Activated T-cell treated with anti-CD3 and anti-CD28 coated beads, Interleukin-2, amount 50 U/mL, for 4 hours (primary cell): Measurements from ENCODE around the gene RHOB. TPM values are rescaled to one million over a fixed set of nuclear protein-coding genes. Genes with fewer than 3 reads are reported as not detected.

Source experiments
- ATAC-seq, 2 donors: fragments of 200-7000 bp; cut with Tn5 transposase; one replicate each; pipeline ENCODE4 v1.10.0; 2021
- DNase-seq: peaks from one replicate; pipeline ENCODE4 v3.0.0-alpha.2; 2020
- H3K27me3 Mint-ChIP-seq: one replicate; pipeline ENCODE4 v1.8.0; 2021; ENCODE audit warnings: low read depth, mixed read lengths
- H3K36me3 Mint-ChIP-seq: one replicate; pipeline ENCODE4 v1.8.0; 2022; ENCODE audit warnings: mixed read lengths; ENCODE audit not compliant: insufficient read depth
- H3K4me1 Mint-ChIP-seq: one replicate; pipeline ENCODE4 v1.8.0; 2021; ENCODE audit warnings: low read depth, mixed read lengths
- H3K4me3 Mint-ChIP-seq: one replicate; pipeline ENCODE4 v1.8.0; 2021; ENCODE audit warnings: mild to moderate bottlenecking, moderate library complexity, mixed read lengths
- H3K9me3 Mint-ChIP-seq: one replicate; pipeline ENCODE4 v1.8.0; 2021; ENCODE audit warnings: mixed read lengths
- total RNA-seq, 3 donors: library from RNA; stranded (reverse); gene quantifications; one replicate each; pipeline ENCODE4 v1.2.1, GENCODE V29; 2021

RHOB gene
- total RNA-seq, 3 donors from 2014 or later: 14.2 to 14.6 (median 14.2) TPM

DNA sequence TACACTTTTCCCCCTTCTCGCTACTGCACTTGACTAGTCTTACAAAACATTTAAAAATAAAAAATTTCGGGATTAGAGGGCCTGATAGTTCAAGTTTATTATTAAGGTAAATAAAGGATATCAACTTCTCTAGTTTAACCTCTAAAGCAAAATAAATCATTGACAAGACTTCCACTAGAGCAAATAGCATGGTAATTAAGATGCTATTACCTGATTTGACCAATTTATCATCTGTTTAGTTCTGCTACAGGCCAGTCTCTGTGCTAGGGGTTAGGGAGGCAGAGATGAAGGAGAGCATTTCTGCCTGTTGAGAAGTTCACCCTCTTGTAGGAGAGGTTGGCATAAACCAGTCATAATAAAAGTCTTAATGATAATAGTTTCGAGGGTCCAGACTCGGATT is 34.0 kb downstream of the RHOB start:
- no peaks in the 10 kb centered on the region for H3K9me3 Mint-ChIP-seq
- no peaks in the 10 kb centered on the region for H3K27me3 Mint-ChIP-seq
- no peak for DNase-seq
- no peaks in the 10 kb centered on the region for H3K36me3 Mint-ChIP-seq
- H3K4me1 Mint-ChIP-seq: no peaks in the 10 kb centered on the region
- no peak for ATAC-seq
- H3K4me3 Mint-ChIP-seq: no peak overlapping the region

DNA sequence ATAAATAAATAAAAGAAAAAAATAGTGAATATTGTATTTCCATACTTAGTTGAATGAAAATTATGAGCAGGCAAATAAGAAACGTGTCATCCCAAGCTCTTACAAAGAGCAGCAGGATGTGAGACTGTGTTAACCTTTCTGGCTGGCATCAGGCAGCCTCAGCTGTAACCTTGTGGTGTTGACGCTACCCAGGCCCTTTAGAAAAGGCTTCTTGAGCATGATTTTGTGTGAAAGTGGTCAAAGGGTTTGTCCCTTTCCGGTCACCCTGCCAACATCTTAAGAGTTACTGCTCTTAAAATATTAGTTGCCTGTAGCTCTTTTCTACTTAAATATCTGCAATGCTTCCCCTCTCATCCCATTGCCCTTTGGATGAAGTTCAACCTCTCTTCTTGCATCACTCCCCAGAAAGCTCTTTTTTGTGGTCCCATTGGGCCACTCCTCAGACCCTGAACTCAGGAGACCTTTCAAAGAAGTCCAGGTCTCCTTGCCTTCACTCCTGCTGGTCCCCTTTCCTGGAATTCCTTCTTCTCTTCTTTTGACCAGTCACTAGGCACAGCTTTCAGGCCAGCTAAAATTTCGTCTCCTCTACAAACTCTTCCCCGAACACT is 35.0 kb downstream of the RHOB start:
- no peak for ATAC-seq
- Mint-ChIP-seq H3K36me3 (no peaks in the 10 kb centered on the region), H3K4me3 (no peak overlapping the region), H3K4me1 (no peaks in the 10 kb centered on the region), H3K9me3 (no peaks in the 10 kb centered on the region), H3K27me3 (no peaks in the 10 kb centered on the region)
- DNase-seq: no peak

DNA sequence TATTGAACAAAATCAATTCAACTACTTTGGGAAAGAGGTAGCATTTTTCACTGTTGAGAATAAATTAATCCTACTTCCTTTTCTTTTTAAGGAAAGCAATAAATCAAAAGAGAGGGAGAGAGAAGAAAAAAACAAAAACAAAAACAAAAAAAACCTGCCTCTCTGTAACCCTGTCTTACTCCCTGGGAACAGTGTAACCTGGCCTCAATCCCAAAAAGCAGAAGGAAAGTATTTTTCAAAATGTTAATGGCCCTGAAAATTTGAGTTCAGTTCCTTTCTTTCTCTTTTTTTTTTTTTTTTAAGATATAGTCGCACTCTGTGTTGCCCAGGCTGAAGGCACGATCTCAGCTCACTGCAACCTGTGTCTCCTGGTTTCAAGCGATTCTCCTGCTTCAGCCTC is 35.9 kb downstream of the RHOB start:
- no peaks in the 10 kb centered on the region for H3K27me3 Mint-ChIP-seq
- no peak for ATAC-seq

DNA sequence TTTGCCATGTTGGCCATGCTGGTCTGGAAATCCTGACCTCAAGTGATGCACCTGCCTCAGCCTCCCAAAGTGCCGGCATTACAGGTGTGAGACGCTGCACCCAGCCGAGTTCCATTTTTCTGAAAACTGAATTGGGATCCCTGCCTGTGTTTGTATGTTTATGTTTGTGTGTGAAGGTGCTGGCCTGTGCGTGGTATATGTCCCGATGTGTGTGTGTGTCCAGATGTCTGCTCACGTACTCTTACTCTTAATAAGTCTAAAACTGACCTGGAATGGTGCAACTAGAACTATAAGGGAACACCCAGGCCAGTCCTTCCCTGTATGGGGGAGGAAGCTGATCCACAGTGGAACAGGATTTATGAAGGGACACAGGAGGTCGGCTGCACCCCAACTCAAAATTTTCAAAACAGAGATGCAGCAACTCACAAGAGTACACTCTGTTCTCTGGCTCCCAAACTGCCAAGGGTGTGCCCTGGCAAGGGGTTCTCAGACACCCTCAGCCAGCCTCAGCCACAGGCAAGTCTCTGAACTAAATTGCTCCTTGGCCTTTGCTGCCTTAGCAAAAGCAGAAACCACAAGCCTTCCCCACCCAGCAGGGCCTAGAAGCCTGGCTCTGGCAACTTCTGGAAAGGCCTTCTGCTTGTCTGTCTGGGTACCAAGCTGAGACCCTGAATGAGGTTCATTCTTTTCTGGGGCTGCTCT is 36.5 kb downstream of the RHOB start:
- Mint-ChIP-seq H3K36me3 (no peaks in the 10 kb centered on the region), H3K27me3 (no peaks in the 10 kb centered on the region), H3K4me3 (no peak overlapping the region), H3K9me3 (no peaks in the 10 kb centered on the region), H3K4me1 (no peaks in the 10 kb centered on the region)
- no peak for ATAC-seq
- no peak for DNase-seq

More for the DNA sequence above, 35.9 kb downstream of the RHOB start:
- DNase-seq: no peak
- Mint-ChIP-seq H3K36me3 (no peaks in the 10 kb centered on the region), H3K9me3 (no peaks in the 10 kb centered on the region), H3K4me3 (no peak overlapping the region), H3K4me1 (no peaks in the 10 kb centered on the region)

DNA sequence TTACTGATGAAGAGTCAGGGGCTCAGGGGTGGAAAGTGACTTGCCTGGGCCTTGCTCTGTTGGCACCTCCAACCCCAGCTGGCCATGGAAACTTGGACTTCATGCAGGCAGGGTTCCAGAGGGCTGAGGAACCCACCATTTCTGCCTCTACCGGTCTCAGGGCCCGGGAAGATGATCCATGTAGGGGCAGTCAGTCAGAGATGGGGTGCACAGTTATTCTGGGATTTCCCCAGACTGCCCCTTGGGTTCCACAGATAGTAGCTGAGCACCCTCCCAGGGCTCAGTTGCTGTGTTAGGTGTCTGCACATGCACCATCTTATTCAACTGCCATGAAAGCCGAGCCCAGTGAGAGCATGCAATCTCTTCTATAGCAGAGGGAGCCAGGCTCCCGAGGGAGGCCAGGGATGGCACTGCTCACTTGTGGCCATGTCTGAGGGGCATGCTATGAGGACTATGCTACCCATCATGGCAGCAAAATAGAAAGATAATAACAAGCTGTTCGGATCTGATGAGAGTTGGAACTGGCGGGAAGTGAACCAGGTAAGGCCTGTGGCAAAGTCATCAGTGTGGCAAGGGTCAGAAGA is 37.3 kb downstream of the RHOB start:
- ATAC-seq: no peak
- no peaks in the 10 kb centered on the region for H3K4me1 Mint-ChIP-seq
- no peaks in the 10 kb centered on the region for H3K36me3 Mint-ChIP-seq
- no peak for DNase-seq
- no peak overlapping the region for H3K4me3 Mint-ChIP-seq
- H3K9me3 Mint-ChIP-seq: no peaks in the 10 kb centered on the region
- H3K27me3 Mint-ChIP-seq: no peaks in the 10 kb centered on the region

DNA sequence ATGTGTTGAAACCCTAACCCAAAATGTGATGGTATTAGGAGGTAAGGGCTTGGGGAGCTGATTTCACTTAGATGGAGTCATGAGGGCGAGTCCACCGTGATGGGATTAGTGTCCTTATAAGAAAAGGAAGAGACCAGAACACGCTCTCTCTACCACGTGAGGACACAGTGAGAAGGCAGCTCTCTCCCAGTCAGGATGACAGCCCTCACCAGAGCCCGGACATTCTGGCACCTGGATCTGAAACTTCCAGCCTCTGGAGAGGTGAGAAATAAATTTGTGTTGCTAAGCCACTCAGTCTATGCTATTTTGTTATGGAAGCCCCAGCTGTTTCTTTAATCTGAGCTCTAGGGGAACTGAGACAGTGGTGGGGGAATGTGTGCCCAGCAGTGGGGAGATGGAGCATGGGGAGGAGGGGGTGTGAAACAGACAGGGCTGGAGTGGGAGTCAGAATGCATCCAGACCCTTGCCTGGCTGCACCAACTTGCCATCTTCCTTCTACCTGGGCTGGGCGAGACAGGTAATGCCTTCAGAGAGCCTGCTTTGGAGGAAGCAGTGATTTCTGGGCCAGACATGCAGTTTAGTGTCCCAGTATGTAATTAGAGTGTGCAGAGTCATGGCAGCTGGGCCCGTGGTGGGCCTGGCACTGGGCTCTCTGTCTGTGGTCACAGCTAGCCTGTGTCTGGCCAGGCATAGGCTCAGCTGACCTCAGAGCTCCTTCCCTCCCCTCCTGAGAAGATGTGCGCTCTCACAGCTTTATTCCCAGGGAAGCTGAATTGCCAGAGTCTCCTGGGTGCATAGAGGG is 38.1 kb downstream of the RHOB start:
- Mint-ChIP-seq H3K4me3 (no peak overlapping the region), H3K27me3 (no peaks in the 10 kb centered on the region), H3K36me3 (no peaks in the 10 kb centered on the region), H3K4me1 (no peaks in the 10 kb centered on the region), H3K9me3 (no peaks in the 10 kb centered on the region)
- DNase-seq: no peak
- ATAC-seq: no peak

DNA sequence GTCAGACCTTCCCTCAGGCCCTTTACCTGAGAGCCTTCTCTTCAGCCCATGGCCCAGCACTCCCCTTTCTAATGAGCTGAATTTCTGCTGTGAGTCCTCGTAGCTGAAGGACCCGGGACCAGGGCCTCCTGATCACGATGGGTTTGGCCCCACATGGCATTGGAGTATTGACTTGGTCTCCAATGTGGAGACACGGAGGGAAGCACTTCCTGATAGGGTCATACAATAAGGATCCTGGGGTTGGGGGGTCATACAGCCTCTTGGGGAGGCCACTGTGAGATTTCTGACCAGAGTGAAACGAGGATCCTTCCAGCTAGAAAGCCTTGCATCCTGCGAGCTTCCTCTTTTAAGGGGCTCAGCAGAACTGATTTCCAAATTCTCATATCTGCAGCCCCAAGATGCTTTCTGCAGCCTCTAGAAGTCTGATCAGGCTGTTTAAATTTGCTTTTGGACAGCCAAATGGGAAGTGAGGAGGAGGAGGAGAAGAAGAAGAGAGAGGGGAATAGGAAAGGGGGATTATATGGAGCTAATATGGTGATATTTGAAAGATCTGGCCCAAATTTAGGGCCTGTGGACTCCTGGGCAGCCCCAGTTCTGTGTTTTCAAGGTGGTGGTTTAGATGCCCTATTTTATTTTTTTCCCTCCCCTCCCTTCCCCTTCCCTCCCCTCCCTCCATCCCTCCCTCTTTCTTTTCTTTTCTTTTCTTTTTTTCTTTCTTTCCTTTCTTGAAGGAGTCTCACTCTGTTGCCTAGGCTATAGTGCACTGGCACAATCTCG is 38.9 kb downstream of the RHOB start:
- no peaks in the 10 kb centered on the region for H3K36me3 Mint-ChIP-seq
- H3K27me3 Mint-ChIP-seq: no peaks in the 10 kb centered on the region
- DNase-seq: no peak
- no peak overlapping the region for H3K4me3 Mint-ChIP-seq
- no peaks in the 10 kb centered on the region for H3K4me1 Mint-ChIP-seq
- H3K9me3 Mint-ChIP-seq: no peaks in the 10 kb centered on the region
- no peak for ATAC-seq

DNA sequence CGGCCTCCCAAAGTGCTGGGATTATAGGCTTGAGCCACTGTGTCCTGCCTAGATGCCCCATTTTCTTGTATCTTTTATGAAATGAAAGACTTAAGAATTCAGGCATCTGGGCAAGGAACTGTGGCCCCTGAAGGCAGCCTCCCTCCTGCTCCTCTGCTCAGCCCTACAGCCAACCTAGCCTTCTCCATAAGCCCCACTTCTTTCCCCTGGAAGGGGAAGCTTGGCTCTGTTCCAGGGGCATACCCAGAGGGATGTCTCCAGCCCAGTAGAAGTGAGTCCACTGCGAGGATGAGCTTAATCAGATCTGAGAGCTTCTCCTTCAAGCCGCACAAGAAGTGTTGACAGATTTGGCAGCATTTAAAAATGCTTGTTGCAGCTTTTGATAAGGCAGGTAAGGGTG is 39.7 kb downstream of the RHOB start:
- H3K27me3 Mint-ChIP-seq: no peaks in the 10 kb centered on the region
- no peak overlapping the region for H3K4me3 Mint-ChIP-seq
- ATAC-seq (no peak), DNase-seq (no peak)
- H3K36me3 Mint-ChIP-seq: no peaks in the 10 kb centered on the region
- no peaks in the 10 kb centered on the region for H3K9me3 Mint-ChIP-seq
- H3K4me1 Mint-ChIP-seq: no peaks in the 10 kb centered on the region

DNA sequence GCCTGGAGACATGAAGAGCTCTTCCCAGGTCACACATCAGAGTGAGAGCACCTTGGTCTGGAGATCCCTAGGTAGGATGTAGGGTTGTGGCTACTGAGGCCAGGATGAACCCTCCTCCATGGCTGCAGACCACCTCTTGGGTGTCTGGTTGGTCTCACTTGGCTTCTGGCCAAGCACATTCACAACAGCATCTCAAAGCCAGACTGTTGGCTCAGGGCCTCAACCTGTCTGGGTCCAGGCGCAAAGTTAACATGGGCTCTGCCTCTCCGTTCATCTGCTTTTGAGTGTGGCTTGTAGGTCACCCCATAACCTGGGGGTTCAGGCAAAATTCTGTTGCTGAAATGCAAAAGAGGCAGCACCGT is 40.1 kb downstream of the RHOB start:
- no peak overlapping the region for H3K4me3 Mint-ChIP-seq
- no peaks in the 10 kb centered on the region for H3K9me3 Mint-ChIP-seq
- ATAC-seq: no peak
- H3K4me1 Mint-ChIP-seq: no peaks in the 10 kb centered on the region
- H3K27me3 Mint-ChIP-seq: no peaks in the 10 kb centered on the region
- H3K36me3 Mint-ChIP-seq: no peaks in the 10 kb centered on the region
- DNase-seq: no peak

DNA sequence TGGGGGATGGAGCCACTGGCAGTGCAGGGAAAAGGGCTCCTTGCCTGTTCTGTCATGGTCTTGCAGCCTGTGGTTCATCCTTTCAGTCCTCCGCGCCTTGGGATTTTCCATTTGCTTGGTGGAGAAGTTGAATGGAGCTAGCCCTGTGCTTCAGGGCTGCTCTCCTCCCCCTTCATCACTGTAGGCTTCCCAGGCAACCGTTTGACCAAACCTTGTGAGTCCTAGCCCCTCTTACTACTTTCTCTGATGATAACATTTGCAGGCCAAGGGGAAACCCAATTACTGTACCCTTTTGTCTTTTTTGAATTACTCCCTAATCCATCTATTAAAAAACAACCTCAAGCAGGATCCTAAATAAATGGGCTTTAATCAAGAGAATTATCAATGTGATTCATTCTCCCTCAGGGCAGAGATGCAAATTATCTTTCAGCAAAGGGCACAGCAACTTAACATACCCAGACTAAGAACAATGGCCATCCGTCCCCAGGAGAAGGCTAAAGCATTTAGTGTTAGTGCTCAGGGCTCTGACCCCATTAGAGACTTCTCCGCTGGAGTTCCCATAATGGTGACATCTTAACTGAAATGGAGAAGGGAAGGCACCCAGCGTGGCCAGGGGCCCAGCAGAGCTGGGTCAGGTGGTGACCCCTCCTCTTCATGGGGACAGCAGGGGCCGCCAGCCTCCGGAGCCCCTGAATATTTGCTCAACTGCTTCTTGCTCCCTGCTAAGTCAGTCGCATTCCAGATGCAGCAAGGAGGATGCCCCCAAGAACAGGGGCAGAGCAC is 40.7 kb downstream of the RHOB start:
- H3K9me3 Mint-ChIP-seq: no peaks in the 10 kb centered on the region
- H3K4me3 Mint-ChIP-seq: no peak overlapping the region
- no peaks in the 10 kb centered on the region for H3K27me3 Mint-ChIP-seq
- no peaks in the 10 kb centered on the region for H3K4me1 Mint-ChIP-seq
- no peak for ATAC-seq
- DNase-seq: no peak
- no peaks in the 10 kb centered on the region for H3K36me3 Mint-ChIP-seq

DNA sequence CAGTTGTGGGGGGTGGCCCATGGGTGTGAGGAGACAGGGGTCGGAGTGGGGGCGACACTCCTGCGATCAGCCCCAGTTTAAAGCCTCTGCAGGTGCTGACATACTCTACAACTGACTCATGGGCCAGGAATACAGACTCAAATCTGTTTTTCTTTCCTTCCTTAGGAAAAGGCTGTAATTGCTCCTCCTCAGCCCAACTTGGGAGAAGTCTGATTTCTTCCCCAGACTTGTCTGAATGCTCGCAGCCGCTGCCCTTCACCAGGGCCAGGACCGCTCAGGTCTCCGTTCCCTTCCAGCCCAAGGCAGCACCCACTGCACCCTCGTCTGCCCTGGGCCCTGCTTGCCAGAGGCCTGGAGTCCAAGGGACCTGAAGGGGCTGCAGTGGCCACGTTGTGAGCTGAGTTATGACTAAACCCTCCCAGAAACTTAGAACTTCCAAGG is 41.3 kb downstream of the RHOB start:
- H3K27me3 Mint-ChIP-seq: no peaks in the 10 kb centered on the region

DNA sequence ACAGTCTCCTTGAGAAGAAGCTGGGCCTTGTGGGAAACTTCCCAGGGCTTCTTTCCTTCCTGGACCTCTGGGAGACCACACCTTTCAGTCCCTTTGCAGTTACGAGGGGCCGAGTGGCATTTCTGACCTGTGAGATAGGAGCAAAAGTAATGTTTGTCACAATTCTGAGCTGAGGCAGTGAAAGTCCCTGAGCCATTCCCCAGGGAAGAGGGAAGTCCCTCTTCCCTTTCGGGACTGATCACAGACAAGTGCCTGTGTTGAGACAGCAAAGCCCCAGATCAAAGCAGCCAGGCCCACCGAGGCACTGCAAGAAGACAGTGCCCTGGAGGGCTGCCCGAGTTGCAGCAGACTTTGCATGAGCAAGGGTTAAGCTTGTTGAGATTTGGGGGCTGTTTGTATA is 41.9 kb downstream of the RHOB start:
- Mint-ChIP-seq H3K36me3 (no peaks in the 10 kb centered on the region), H3K4me1 (no peaks in the 10 kb centered on the region), H3K27me3 (no peaks in the 10 kb centered on the region), H3K9me3 (no peaks in the 10 kb centered on the region), H3K4me3 (no peak overlapping the region)
- ATAC-seq: no peak
- no peak for DNase-seq

More for the DNA sequence above, 41.3 kb downstream of the RHOB start:
- Mint-ChIP-seq H3K36me3 (no peaks in the 10 kb centered on the region), H3K4me3 (no peak overlapping the region), H3K9me3 (no peaks in the 10 kb centered on the region), H3K4me1 (no peaks in the 10 kb centered on the region)
- no peak for ATAC-seq
- no peak for DNase-seq

DNA sequence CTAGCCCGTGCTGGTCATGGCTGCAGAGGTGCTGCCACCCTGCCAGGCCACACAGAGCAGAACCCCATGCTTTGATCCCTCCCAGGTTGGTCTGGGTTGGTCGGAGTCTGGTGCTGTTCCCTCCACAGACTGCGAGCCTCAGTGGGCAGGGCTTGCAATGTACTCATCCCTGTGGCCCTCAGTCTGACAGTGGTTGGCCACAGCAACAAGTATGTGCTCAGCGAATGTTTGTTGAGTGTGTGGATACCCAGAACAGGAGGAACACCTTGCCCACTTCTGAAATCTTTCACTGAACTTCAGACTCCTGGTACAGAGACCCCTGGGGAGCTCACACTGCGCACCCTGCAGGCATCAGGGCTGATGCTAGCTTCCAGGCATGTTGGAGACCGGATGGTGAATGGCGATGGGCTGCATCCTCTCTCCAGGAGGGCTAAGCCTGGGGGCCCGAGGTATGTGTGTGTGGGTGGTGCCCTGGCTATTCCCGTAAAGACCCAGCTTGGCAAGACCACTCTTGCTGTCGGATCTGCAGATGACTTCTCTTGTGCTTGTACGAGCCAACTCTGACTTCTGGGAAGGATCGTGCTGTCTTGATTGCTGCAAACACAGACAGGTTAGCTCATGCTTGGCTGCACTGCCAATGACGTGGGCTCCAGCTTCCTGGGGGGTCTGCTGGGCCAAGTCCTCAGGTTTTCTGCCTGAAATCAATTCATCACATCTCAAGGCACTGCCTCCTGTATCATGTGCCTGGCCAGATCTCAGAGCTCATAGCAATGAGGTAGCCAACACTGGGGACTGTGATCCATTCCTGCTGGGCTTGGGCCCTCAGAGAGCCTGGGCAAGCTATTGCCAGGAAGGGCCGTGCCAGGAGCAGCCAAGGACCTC is 43.7 kb downstream of the RHOB start:
- no peak for ATAC-seq
- Mint-ChIP-seq H3K4me1 (no peaks in the 10 kb centered on the region), H3K27me3 (no peaks in the 10 kb centered on the region), H3K36me3 (no peaks in the 10 kb centered on the region), H3K4me3 (no peak overlapping the region), H3K9me3 (no peaks in the 10 kb centered on the region)
- DNase-seq: no peak
